PC-9 (cell line): ENCODE results near the gene RLIM.

Experiments used
- EZH2 ChIP-seq: fragments of 200-600 bp; sonication (generic); IDR thresholded peaks from 2 replicates; pipeline ENCODE4 v1.8.0; 2017; ENCODE audit warnings: antibody characterized with exemption, low read depth
- TF ChIP-seq, protein P1 (sequence below): fragments of 200-600 bp; sonication (generic); conservative IDR thresholded peaks from 2 replicates; pipeline ENCODE4 v1.6.1; 2017; ENCODE audit warnings: mixed run types, antibody characterized with exemption, mild to moderate bottlenecking, moderate library complexity

DNA sequence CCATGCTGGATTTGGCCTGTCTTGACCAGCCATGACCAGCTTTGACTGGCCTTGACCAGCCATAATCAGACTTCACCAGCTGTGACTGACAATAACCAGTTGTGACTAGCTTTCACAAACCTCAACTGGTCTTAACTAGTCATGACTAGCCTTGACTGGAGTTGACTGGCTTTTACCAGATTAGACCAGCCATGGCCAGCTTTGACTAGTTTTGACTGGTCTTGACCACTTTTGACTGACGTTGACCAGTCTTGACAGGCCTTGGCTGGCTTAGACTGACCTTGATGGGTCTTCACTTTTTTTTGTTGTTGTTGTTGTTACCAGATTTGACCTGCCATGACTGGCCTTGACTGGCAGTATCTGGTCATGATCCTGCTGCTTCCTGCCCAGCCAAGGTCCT, 67.4 kb downstream of the RLIM start:
- TF ChIP-seq EZH2, result no peak
- TF ChIP-seq, protein P1, sequence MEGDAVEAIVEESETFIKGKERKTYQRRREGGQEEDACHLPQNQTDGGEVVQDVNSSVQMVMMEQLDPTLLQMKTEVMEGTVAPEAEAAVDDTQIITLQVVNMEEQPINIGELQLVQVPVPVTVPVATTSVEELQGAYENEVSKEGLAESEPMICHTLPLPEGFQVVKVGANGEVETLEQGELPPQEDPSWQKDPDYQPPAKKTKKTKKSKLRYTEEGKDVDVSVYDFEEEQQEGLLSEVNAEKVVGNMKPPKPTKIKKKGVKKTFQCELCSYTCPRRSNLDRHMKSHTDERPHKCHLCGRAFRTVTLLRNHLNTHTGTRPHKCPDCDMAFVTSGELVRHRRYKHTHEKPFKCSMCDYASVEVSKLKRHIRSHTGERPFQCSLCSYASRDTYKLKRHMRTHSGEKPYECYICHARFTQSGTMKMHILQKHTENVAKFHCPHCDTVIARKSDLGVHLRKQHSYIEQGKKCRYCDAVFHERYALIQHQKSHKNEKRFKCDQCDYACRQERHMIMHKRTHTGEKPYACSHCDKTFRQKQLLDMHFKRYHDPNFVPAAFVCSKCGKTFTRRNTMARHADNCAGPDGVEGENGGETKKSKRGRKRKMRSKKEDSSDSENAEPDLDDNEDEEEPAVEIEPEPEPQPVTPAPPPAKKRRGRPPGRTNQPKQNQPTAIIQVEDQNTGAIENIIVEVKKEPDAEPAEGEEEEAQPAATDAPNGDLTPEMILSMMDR, result no peak
